Endodermal cell (in vitro differentiated cells): Measurements from ENCODE around the gene AMMECR1. TPM values are rescaled to one million over a fixed set of nuclear protein-coding genes. Genes with fewer than 3 reads are reported as not detected.

Source experiments
- DNase-seq: peaks from one replicate; pipeline ENCODE4 v3.0.0-alpha.2; 2017
- H3K27ac ChIP-seq: 2 replicates; pipeline ENCODE4 v1.5.1; 2013; ENCODE audit warnings: mild to moderate bottlenecking, low read depth, low read length, moderate library complexity
- H3K27me3 ChIP-seq: 2 replicates; pipeline ENCODE4 v1.6.1; 2013; ENCODE audit warnings: mild to moderate bottlenecking, low read length, moderate library complexity; ENCODE audit not compliant: insufficient read depth, control insufficient read depth, poor library complexity, severe bottlenecking
- H3K36me3 ChIP-seq: 2 replicates; pipeline ENCODE4 v1.7.0; 2013; ENCODE audit warnings: mild to moderate bottlenecking, low read length, moderate library complexity; ENCODE audit not compliant: control insufficient read depth, insufficient read depth
- H3K4me1 ChIP-seq: one replicate; pipeline ENCODE4 v1.7.0; 2013; ENCODE audit warnings: low read length; ENCODE audit not compliant: control insufficient read depth, insufficient read depth
- H3K4me3 ChIP-seq: 2 replicates; pipeline ENCODE4 v1.5.1; 2013; ENCODE audit warnings: mild to moderate bottlenecking, low read length, moderate library complexity
- H3K9ac ChIP-seq: 2 replicates; pipeline ENCODE4 v1.6.1; 2013; ENCODE audit warnings: mild to moderate bottlenecking, low read length, moderate library complexity; ENCODE audit not compliant: poor library complexity, severe bottlenecking; ENCODE audit errors: extremely low read depth
- H3K9me3 ChIP-seq: 2 replicates; pipeline ENCODE4 v1.6.1; 2013; ENCODE audit warnings: mild to moderate bottlenecking, low read length, moderate library complexity; ENCODE audit not compliant: control insufficient read depth
- H3K27ac Mint-ChIP-seq: 2 replicates; pipeline ENCODE4 v1.8.0; 2020; ENCODE audit warnings: mixed read lengths
- H3K27me3 Mint-ChIP-seq: 2 replicates; pipeline ENCODE4 v1.8.0; 2021; ENCODE audit warnings: mild to moderate bottlenecking, mixed read lengths; ENCODE audit not compliant: insufficient read depth
- H3K36me3 Mint-ChIP-seq: 2 replicates; pipeline ENCODE4 v1.8.0; 2020; ENCODE audit warnings: low read depth, mixed read lengths
- H3K4me1 Mint-ChIP-seq: 2 replicates; pipeline ENCODE4 v1.8.0; 2020; ENCODE audit warnings: mixed read lengths
- H3K4me3 Mint-ChIP-seq: 2 replicates; pipeline ENCODE4 v1.8.0; 2020; ENCODE audit warnings: mild to moderate bottlenecking, moderate library complexity, mixed read lengths
- H3K9me3 Mint-ChIP-seq: 2 replicates; pipeline ENCODE4 v1.8.0; 2020; ENCODE audit warnings: mild to moderate bottlenecking, mixed read lengths
- WGBS, 2 experiments: methylation state at CpG; one replicate each; pipeline versions ENCODE4 v1.1.5 to v1.1.7; 2013; ENCODE audit warnings: missing lambda C conversion rate in 2 of 2, mixed read lengths in 1 of 2; ENCODE audit not compliant: insufficient coverage in 1 of 2, insufficient read length in 1 of 2; 5-methylcytosine and 5-hydroxymethylcytosine counted together
- total RNA-seq, 2 donors: library from RNA; stranded (reverse); fragmentation: NEBNext Ultra II Directional in 1 of 2; extraction: Animal tissue kit (Norgen Biotek cat#: 25700) in 1 of 2; gene quantifications; 2 replicates in 1 of 2; 3 replicates in 1 of 2; pipeline ENCODE4 v1.2.1, GENCODE V29; 2021
- TF ChIP-seq, protein P1 (sequence below): fragments of 200-600 bp; sonication (generic); conservative IDR thresholded peaks from 2 replicates; pipeline ENCODE4 v1.5.0; 2021; ENCODE audit warnings: antibody characterized with exemption, mild to moderate bottlenecking

AMMECR1 gene
- total RNA-seq, 2 donors from 2014 or later = 26.8 to 62.2 TPM

GRCh38 chrX:110159235-110159634, 158.7 kb downstream of the AMMECR1 start:
- Histone ChIP-seq H3K4me1 (no peaks in the 10 kb centered on the region), H3K4me3 (no peak overlapping the region), H3K36me3 (no peaks in the 10 kb centered on the region), H3K9ac (no peak overlapping the region), H3K9me3 (no peaks in the 10 kb centered on the region), H3K27ac (no peak overlapping the region), H3K27me3 (no peaks in the 10 kb centered on the region)
- TF ChIP-seq, protein P1, sequence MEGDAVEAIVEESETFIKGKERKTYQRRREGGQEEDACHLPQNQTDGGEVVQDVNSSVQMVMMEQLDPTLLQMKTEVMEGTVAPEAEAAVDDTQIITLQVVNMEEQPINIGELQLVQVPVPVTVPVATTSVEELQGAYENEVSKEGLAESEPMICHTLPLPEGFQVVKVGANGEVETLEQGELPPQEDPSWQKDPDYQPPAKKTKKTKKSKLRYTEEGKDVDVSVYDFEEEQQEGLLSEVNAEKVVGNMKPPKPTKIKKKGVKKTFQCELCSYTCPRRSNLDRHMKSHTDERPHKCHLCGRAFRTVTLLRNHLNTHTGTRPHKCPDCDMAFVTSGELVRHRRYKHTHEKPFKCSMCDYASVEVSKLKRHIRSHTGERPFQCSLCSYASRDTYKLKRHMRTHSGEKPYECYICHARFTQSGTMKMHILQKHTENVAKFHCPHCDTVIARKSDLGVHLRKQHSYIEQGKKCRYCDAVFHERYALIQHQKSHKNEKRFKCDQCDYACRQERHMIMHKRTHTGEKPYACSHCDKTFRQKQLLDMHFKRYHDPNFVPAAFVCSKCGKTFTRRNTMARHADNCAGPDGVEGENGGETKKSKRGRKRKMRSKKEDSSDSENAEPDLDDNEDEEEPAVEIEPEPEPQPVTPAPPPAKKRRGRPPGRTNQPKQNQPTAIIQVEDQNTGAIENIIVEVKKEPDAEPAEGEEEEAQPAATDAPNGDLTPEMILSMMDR = no peak
- no peak for DNase-seq
- Mint-ChIP-seq H3K36me3 (peaks cover 5% of the 10 kb centered on the region), H3K27ac (no peak overlapping the region), H3K4me1 (no peaks in the 10 kb centered on the region), H3K9me3 (no peaks in the 10 kb centered on the region), H3K27me3 (no peaks in the 10 kb centered on the region), H3K4me3 (no peak overlapping the region)
- WGBS, 2 experiments = 91 to 96% methylated on average over 4 to 7 of the region's 7 CpGs

DNA sequence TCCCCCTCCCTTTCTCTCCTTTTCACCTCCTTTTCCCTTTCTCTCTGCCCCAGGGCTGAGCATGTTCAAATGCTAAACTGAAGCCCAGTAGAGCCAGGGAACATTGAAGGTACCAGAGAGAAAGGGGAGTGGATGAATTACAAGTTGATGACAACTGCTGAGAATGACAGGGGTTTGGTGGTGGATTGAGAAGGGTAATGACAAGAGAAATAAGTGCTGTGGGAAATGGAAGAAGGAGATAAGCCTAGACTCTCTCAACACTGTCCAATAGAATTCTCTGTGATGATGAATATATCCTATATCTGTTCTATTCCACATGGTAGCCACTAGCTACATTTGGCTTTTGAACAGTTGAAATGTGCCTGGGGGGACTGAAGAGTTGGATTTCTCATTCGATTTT, 160.4 kb downstream of the AMMECR1 start:
- Histone ChIP-seq H3K9me3 (no peaks in the 10 kb centered on the region), H3K4me1 (no peaks in the 10 kb centered on the region), H3K9ac (no peak overlapping the region), H3K36me3 (no peaks in the 10 kb centered on the region), H3K27me3 (no peaks in the 10 kb centered on the region), H3K27ac (no peak overlapping the region), H3K4me3 (no peak overlapping the region)
- no peaks in the 10 kb centered on the region for H3K27me3 Mint-ChIP-seq
- TF ChIP-seq, protein P1 = no peak
- WGBS, 2 experiments = 80% methylated on average over 1 of the region's 1 CpG; no CpG with 5 or more reads in 1 of the 2 experiments
- peaks cover 5% of the 10 kb centered on the region for H3K36me3 Mint-ChIP-seq
- H3K9me3 Mint-ChIP-seq = no peaks in the 10 kb centered on the region
- H3K4me3 Mint-ChIP-seq = no peak overlapping the region
- DNase-seq = no peak
- H3K4me1 Mint-ChIP-seq = no peaks in the 10 kb centered on the region
- no peak overlapping the region for H3K27ac Mint-ChIP-seq

DNA sequence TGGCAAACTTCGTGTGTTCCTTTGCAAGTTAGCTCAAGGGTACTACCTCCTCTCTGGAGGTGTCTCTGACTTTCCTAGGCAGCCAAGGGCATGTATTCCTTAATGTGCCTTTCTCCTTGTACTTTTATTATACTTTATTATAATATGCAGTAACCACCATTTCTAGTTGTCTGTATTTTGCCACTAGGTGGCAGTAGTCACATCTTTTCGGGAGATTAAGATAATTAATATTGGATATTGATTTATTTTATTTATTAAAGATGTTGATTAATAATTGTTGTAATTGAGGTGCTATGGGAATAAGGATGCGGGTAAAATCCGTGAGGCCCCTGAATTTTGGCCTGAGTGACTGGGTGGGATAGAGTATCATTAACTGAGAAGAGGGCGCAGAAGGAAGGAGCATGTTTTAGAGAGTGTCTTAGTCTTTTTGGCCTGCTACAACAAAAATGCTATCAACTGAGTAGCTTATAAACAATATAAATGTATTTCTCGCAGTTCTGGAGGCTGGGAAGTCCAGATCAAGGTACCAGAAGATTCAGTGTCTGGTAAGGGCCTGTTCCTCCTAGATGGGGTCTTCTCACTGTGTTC, 161.6 kb downstream of the AMMECR1 start:
- no peak overlapping the region for H3K4me3 ChIP-seq
- TF ChIP-seq, protein P1 = peak; percentile 83
- H3K27ac ChIP-seq = no peak overlapping the region
- H3K4me1 ChIP-seq = no peaks in the 10 kb centered on the region
- WGBS, 2 experiments = 86% methylated on average over 6 of the region's 6 CpGs; no CpG with 5 or more reads in 1 of the 2 experiments
- no peaks in the 10 kb centered on the region for H3K9me3 ChIP-seq
- DNase-seq = no peak
- Mint-ChIP-seq H3K27ac (no peak overlapping the region), H3K36me3 (peaks cover 5% of the 10 kb centered on the region), H3K27me3 (no peaks in the 10 kb centered on the region), H3K4me3 (no peak overlapping the region), H3K9me3 (no peaks in the 10 kb centered on the region), H3K4me1 (no peaks in the 10 kb centered on the region)
- H3K36me3 ChIP-seq = no peaks in the 10 kb centered on the region
- H3K9ac ChIP-seq = no peak overlapping the region
- no peaks in the 10 kb centered on the region for H3K27me3 ChIP-seq
